ENCODE data around the gene MIA. TPM values are rescaled to one million over a fixed set of nuclear protein-coding genes. Genes with fewer than 3 reads are reported as not detected.
"Not testable (repeated sequence)": the region's sequence is repeated elsewhere in the genome, so short reads cannot be mapped to it uniquely, and the experiment has no call there.

MIA gene
- total RNA-seq, 2 donors from 2014 or later: 1.1 to 2.4 TPM

GRCh38 chr19:40756502-40757110 is 18.7 kb upstream of the MIA start:
- peaks cover 44% of the 10 kb centered on the region for H3K36me3 Mint-ChIP-seq
- peak overlapping the region; percentile 83 to 90 for H3K27ac Mint-ChIP-seq
- DNase-seq (ENCODE audit: low spot score) (no peak), ATAC-seq (peak; percentile 60 to 63)
- peak overlapping the region; percentile 84 for H3K4me3 Mint-ChIP-seq
- peaks cover 46 to 50% of the 10 kb centered on the region in 2 donors for H3K4me1 Mint-ChIP-seq (ENCODE audit: low read depth in 2 of 2)
- no peaks in the 10 kb centered on the region for H3K27me3 Mint-ChIP-seq
- H3K9me3 Mint-ChIP-seq: no peaks in the 10 kb centered on the region

- H3K4me3 Mint-ChIP-seq: peak overlapping the region; percentile 4
- ATAC-seq: no peak
Observed at GRCh38 chr19:40758491-40758890, 16.8 kb upstream of the MIA start.

GRCh38 chr19:40759352-40759751 is 16.0 kb upstream of the MIA start:
- no peaks in the 10 kb centered on the region for H3K27me3 Mint-ChIP-seq
- no peak overlapping the region for H3K27ac Mint-ChIP-seq
- peaks cover 58 to 65% of the 10 kb centered on the region in 2 donors for H3K4me1 Mint-ChIP-seq (ENCODE audit: low read depth in 2 of 2)
- no peak for ATAC-seq
- H3K36me3 Mint-ChIP-seq: peaks cover 58% of the 10 kb centered on the region
- no peaks in the 10 kb centered on the region for H3K9me3 Mint-ChIP-seq
- H3K4me3 Mint-ChIP-seq: no peak overlapping the region
- DNase-seq (ENCODE audit: low spot score): no peak

More at GRCh38 chr19:40758491-40758890, 16.8 kb upstream of the MIA start:
- peaks cover 53 to 59% of the 10 kb centered on the region in 2 donors for H3K4me1 Mint-ChIP-seq (ENCODE audit: low read depth in 2 of 2)
- H3K9me3 Mint-ChIP-seq: no peaks in the 10 kb centered on the region
- DNase-seq (ENCODE audit: low spot score): no peak
- peaks cover 49% of the 10 kb centered on the region for H3K36me3 Mint-ChIP-seq
- peak overlapping the region; percentile 35 to 53 for H3K27ac Mint-ChIP-seq
- no peaks in the 10 kb centered on the region for H3K27me3 Mint-ChIP-seq

- H3K27ac Mint-ChIP-seq: peak overlapping the region; percentile 12 to 65
- no peaks in the 10 kb centered on the region for H3K27me3 Mint-ChIP-seq
- H3K4me1 Mint-ChIP-seq (ENCODE audit: low read depth in 2 of 2): peaks cover 40 to 46% of the 10 kb centered on the region in 2 donors
- peak overlapping the region; percentile 38 for H3K4me3 Mint-ChIP-seq
- no peak for DNase-seq (ENCODE audit: low spot score)
- H3K36me3 Mint-ChIP-seq: peaks cover 55% of the 10 kb centered on the region
- no peak for ATAC-seq
- no peaks in the 10 kb centered on the region for H3K9me3 Mint-ChIP-seq
Observed at GRCh38 chr19:40762754-40763470, 12.4 kb upstream of the MIA start.

- no peak for ATAC-seq
- peaks cover 40 to 43% of the 10 kb centered on the region in 2 donors for H3K4me1 Mint-ChIP-seq (ENCODE audit: low read depth in 2 of 2)
- H3K27ac Mint-ChIP-seq: peak overlapping the region; percentile 65 to 73
Observed at GRCh38 chr19:40763526-40763925, 11.8 kb upstream of the MIA start.

GRCh38 chr19:40763963-40764362 is 11.4 kb upstream of the MIA start:
- H3K4me1 Mint-ChIP-seq (ENCODE audit: low read depth in 2 of 2): peaks cover 43 to 47% of the 10 kb centered on the region in 2 donors
- H3K9me3 Mint-ChIP-seq: no peaks in the 10 kb centered on the region
- peak overlapping the region; percentile 65 to 73 for H3K27ac Mint-ChIP-seq
- H3K27me3 Mint-ChIP-seq: no peaks in the 10 kb centered on the region
- ATAC-seq (peak in 1 of 2 donors; percentile 41), DNase-seq (ENCODE audit: low spot score) (no peak)
- H3K4me3 Mint-ChIP-seq: peak overlapping the region; percentile 42
- H3K36me3 Mint-ChIP-seq: peaks cover 49% of the 10 kb centered on the region

More at GRCh38 chr19:40763526-40763925, 11.8 kb upstream of the MIA start:
- Mint-ChIP-seq H3K4me3 (peak overlapping the region; percentile 42), H3K9me3 (no peaks in the 10 kb centered on the region), H3K36me3 (peaks cover 50% of the 10 kb centered on the region), H3K27me3 (no peaks in the 10 kb centered on the region)
- no peak for DNase-seq (ENCODE audit: low spot score)

- not testable (repeated sequence) for H3K4me3 Mint-ChIP-seq; H3K27me3 Mint-ChIP-seq; DNase-seq (ENCODE audit: low spot score); H3K9me3 Mint-ChIP-seq; ATAC-seq
- Mint-ChIP-seq H3K36me3 (peaks cover 31% of the 10 kb centered on the region), H3K4me1 (ENCODE audit: low read depth in 2 of 2) (peaks cover 49 to 51% of the 10 kb centered on the region in 2 donors), H3K27ac (peak overlapping the region in 1 of 2 donors; percentile 60)
Observed at GRCh38 chr19:40766385-40766784, 8.9 kb upstream of the MIA start.

- ATAC-seq (peak in 1 of 2 donors; percentile 53), DNase-seq (ENCODE audit: low spot score) (no peak)
- Mint-ChIP-seq H3K27me3 (no peaks in the 10 kb centered on the region), H3K4me3 (no peak overlapping the region), H3K4me1 (ENCODE audit: low read depth in 2 of 2) (peaks cover 33 to 37% of the 10 kb centered on the region in 2 donors), H3K27ac (peak overlapping the region; percentile 26 to 48), H3K36me3 (peaks cover 13% of the 10 kb centered on the region), H3K9me3 (no peaks in the 10 kb centered on the region)
Observed at GRCh38 chr19:40768869-40769268, 6.5 kb upstream of the MIA start.

GRCh38 chr19:40771101-40771862 is 4.0 kb upstream of the MIA start:
- not testable (repeated sequence) for H3K4me3 Mint-ChIP-seq; H3K9me3 Mint-ChIP-seq; H3K27me3 Mint-ChIP-seq; DNase-seq (ENCODE audit: low spot score); ATAC-seq; H3K36me3 Mint-ChIP-seq
- Mint-ChIP-seq H3K27ac (peak overlapping the region in 1 of 2 donors; percentile 79), H3K4me1 (ENCODE audit: low read depth in 2 of 2) (peaks cover 34 to 40% of the 10 kb centered on the region in 2 donors)

- Mint-ChIP-seq H3K9me3 (no peaks in the 10 kb centered on the region), H3K4me3 (peak overlapping the region; percentile 28), H3K4me1 (ENCODE audit: low read depth in 2 of 2) (peaks cover 54 to 59% of the 10 kb centered on the region in 2 donors), H3K36me3 (peaks cover 6% of the 10 kb centered on the region), H3K27me3 (no peaks in the 10 kb centered on the region), H3K27ac (peak overlapping the region; percentile 60 to 77)
- DNase-seq (ENCODE audit: low spot score) (no peak), ATAC-seq (no peak)
Observed at GRCh38 chr19:40775632-40776022, 306 bp downstream of the MIA start.

GRCh38 chr19:40776364-40776763 is 1.0 kb downstream of the MIA start:
- Mint-ChIP-seq H3K4me1 (ENCODE audit: low read depth in 2 of 2) (peaks cover 54 to 62% of the 10 kb centered on the region in 2 donors), H3K36me3 (peaks cover 13% of the 10 kb centered on the region), H3K9me3 (no peaks in the 10 kb centered on the region), H3K27ac (peak overlapping the region; percentile 77 to 99), H3K4me3 (peak overlapping the region; percentile 89), H3K27me3 (no peaks in the 10 kb centered on the region)
- DNase-seq (ENCODE audit: low spot score): no peak
- ATAC-seq: no peak

GRCh38 chr19:40776932-40777644 is 1.8 kb downstream of the MIA start:
- H3K27ac Mint-ChIP-seq: peak overlapping the region; percentile 77 to 99
- H3K9me3 Mint-ChIP-seq: no peaks in the 10 kb centered on the region
- DNase-seq (ENCODE audit: low spot score) (peak; percentile 94), ATAC-seq (peak; percentile 78 to 81)
- peaks cover 18% of the 10 kb centered on the region for H3K36me3 Mint-ChIP-seq
- peak overlapping the region; percentile 89 for H3K4me3 Mint-ChIP-seq
- H3K4me1 Mint-ChIP-seq (ENCODE audit: low read depth in 2 of 2): peaks cover 53 to 64% of the 10 kb centered on the region in 2 donors
- H3K27me3 Mint-ChIP-seq: no peaks in the 10 kb centered on the region

- no peaks in the 10 kb centered on the region for H3K9me3 Mint-ChIP-seq
- no peaks in the 10 kb centered on the region for H3K27me3 Mint-ChIP-seq
- ATAC-seq (no peak), DNase-seq (ENCODE audit: low spot score) (no peak)
- peaks cover 55 to 66% of the 10 kb centered on the region in 2 donors for H3K4me1 Mint-ChIP-seq (ENCODE audit: low read depth in 2 of 2)
- H3K36me3 Mint-ChIP-seq: peaks cover 21% of the 10 kb centered on the region
- peak overlapping the region; percentile 77 to 99 for H3K27ac Mint-ChIP-seq
- H3K4me3 Mint-ChIP-seq: peak overlapping the region; percentile 89
Observed at GRCh38 chr19:40777645-40777936, 2.3 kb downstream of the MIA start.

Measured in natural killer cell treated with Interleukin-12 subunit alpha and Interleukin-12 subunit beta and Interleukin-15 and Interleukin-18, amount 100 ng/mL, for 72 hours (primary cell).